ENCODE measurements around the gene MINDY4. TPM values are rescaled to one million over a fixed set of nuclear protein-coding genes. Genes with fewer than 3 reads are reported as not detected.

Gene MINDY4
- polyA plus RNA-seq, 1 donor = 12.2 TPM

- DNase-seq = no peak
Measured at GRCh38 chr7:30852744-30853288, 81.6 kb downstream of the MINDY4 start.

- DNase-seq = no peak
Measured at GRCh38 chr7:30853576-30853975, 82.4 kb downstream of the MINDY4 start.

GRCh38 chr7:30855936-30856335 is 84.7 kb downstream of the MINDY4 start:
- no peak for DNase-seq

GRCh38 chr7:30858576-30858975 is 87.4 kb downstream of the MINDY4 start:
- no peak for DNase-seq

- no peak for DNase-seq
Measured at GRCh38 chr7:30859202-30859939, 88.2 kb downstream of the MINDY4 start.

- no peak for DNase-seq
Measured at GRCh38 chr7:30859940-30860496, 88.8 kb downstream of the MINDY4 start.

GRCh38 chr7:30861612-30862011 is 90.4 kb downstream of the MINDY4 start:
- DNase-seq = no peak

- no peak for DNase-seq
Measured at GRCh38 chr7:30862995-30863705, 91.9 kb downstream of the MINDY4 start.

- DNase-seq = no peak
Measured at GRCh38 chr7:30863706-30864035, 92.5 kb downstream of the MINDY4 start.

- DNase-seq = no peak
Measured at GRCh38 chr7:30864101-30864500, 92.9 kb downstream of the MINDY4 start.

GRCh38 chr7:30865076-30865475 is 93.9 kb downstream of the MINDY4 start:
- DNase-seq = no peak

- no peak for DNase-seq
Measured at GRCh38 chr7:30865821-30866220, 94.6 kb downstream of the MINDY4 start.

- no peak for DNase-seq
Measured at GRCh38 chr7:30866939-30867338, 95.7 kb downstream of the MINDY4 start.

- no peak for DNase-seq
Measured at GRCh38 chr7:30867483-30867882, 96.3 kb downstream of the MINDY4 start.

GRCh38 chr7:30869794-30870611 is 98.8 kb downstream of the MINDY4 start:
- no peak for DNase-seq

- no peak for DNase-seq
Measured at GRCh38 chr7:30870821-30871518, 99.8 kb downstream of the MINDY4 start.

GRCh38 chr7:30871655-30872054 is 100.4 kb downstream of the MINDY4 start:
- no peak for DNase-seq

- no peak for DNase-seq
Measured at GRCh38 chr7:30873207-30873606, 102.0 kb downstream of the MINDY4 start.

GRCh38 chr7:30873656-30874055 is 102.4 kb downstream of the MINDY4 start:
- DNase-seq = no peak

- no peak for DNase-seq
Measured at GRCh38 chr7:30874656-30875302, 103.6 kb downstream of the MINDY4 start.

Data from left kidney (tissue), 2 donors.